H9 (cell line): ENCODE data around the gene DAZAP2. TPM values are rescaled to one million over a fixed set of nuclear protein-coding genes. Genes with fewer than 3 reads are reported as not detected.

Experiments
- DNase-seq: peaks from one replicate; pipeline ENCODE4 v3.0.0-alpha.2; 2017
- H2AFZ ChIP-seq: one replicate; pipeline ENCODE4 v1.6.1; 2013; ENCODE audit warnings: mild to moderate bottlenecking, low read length, control low read depth, moderate library complexity
- H2AK5ac ChIP-seq: 2 replicates; pipeline ENCODE4 v1.6.1; 2013; ENCODE audit warnings: low read length, control low read depth, mixed read lengths; ENCODE audit not compliant: insufficient read length
- H2BK120ac ChIP-seq: one replicate; pipeline ENCODE4 v1.6.1; 2013; ENCODE audit warnings: low read depth, mild to moderate bottlenecking, low read length, control low read depth, inconsistent platforms; ENCODE audit not compliant: poor library complexity, severe bottlenecking
- H2BK12ac ChIP-seq: 2 replicates; pipeline ENCODE4 v1.6.1; 2013; ENCODE audit warnings: low read length, control low read depth, mixed read lengths, low read depth; ENCODE audit not compliant: insufficient read length
- H2BK15ac ChIP-seq: 2 replicates; pipeline ENCODE4 v1.6.1; 2013; ENCODE audit warnings: low read depth, low read length, control low read depth
- H2BK20ac ChIP-seq: one replicate; pipeline ENCODE4 v1.6.1; 2013; ENCODE audit warnings: low read depth, mild to moderate bottlenecking, low read length, control low read depth, inconsistent platforms; ENCODE audit not compliant: poor library complexity, severe bottlenecking
- H2BK5ac ChIP-seq: 2 replicates; pipeline ENCODE4 v1.6.1; 2013; ENCODE audit warnings: low read length, control low read depth, mixed read lengths; ENCODE audit not compliant: insufficient read length
- H3K14ac ChIP-seq: 2 replicates; pipeline ENCODE4 v1.6.1; 2013; ENCODE audit warnings: low read length, control low read depth; ENCODE audit not compliant: insufficient read depth
- H3K18ac ChIP-seq: 2 replicates; pipeline ENCODE4 v1.6.1; 2013; ENCODE audit warnings: low read depth, mild to moderate bottlenecking, mixed read lengths, low read length, control low read depth; ENCODE audit not compliant: insufficient read length
- H3K23ac ChIP-seq: 2 replicates; pipeline ENCODE4 v1.6.1; 2013; ENCODE audit warnings: low read length, control low read depth, mixed read lengths, low read depth; ENCODE audit not compliant: insufficient read length
- H3K23me2 ChIP-seq: 2 replicates; pipeline ENCODE4 v1.6.1; 2013; ENCODE audit warnings: low read depth, mild to moderate bottlenecking, mixed read lengths, low read length, control low read depth; ENCODE audit not compliant: insufficient read length, poor library complexity, severe bottlenecking
- H3K27ac ChIP-seq: 2 replicates; pipeline ENCODE4 v1.5.1; 2013; ENCODE audit warnings: low read length, control low read depth, mixed read lengths, low read depth; ENCODE audit not compliant: insufficient read length
- H3K27me3 ChIP-seq: 2 replicates; pipeline ENCODE4 v1.6.1; 2013; ENCODE audit warnings: low read length, control low read depth, inconsistent platforms; ENCODE audit not compliant: insufficient read depth
- H3K4ac ChIP-seq: 2 replicates; pipeline ENCODE4 v1.6.1; 2013; ENCODE audit warnings: low read depth, mild to moderate bottlenecking, control low read depth, inconsistent platforms, low read length, moderate library complexity
- H3K4me1 ChIP-seq: 2 replicates; pipeline ENCODE4 v1.6.1; 2013; ENCODE audit warnings: low read length, control low read depth, inconsistent platforms; ENCODE audit not compliant: insufficient read depth
- H3K4me2 ChIP-seq: 2 replicates; pipeline ENCODE4 v1.6.1; 2013; ENCODE audit warnings: low read length, control low read depth, mixed read lengths; ENCODE audit not compliant: insufficient read length, insufficient read depth
- H3K56ac ChIP-seq: 2 replicates; pipeline ENCODE4 v1.6.1; 2013; ENCODE audit warnings: low read depth, mild to moderate bottlenecking, mixed read lengths, low read length, control low read depth; ENCODE audit not compliant: insufficient read length
- H3K79me1 ChIP-seq: 2 replicates; pipeline ENCODE4 v1.6.1; 2013; ENCODE audit warnings: low read depth, mild to moderate bottlenecking, moderate library complexity, low read length, control low read depth, inconsistent platforms; ENCODE audit not compliant: insufficient read depth, poor library complexity, severe bottlenecking
- H3K79me2 ChIP-seq: 2 replicates; pipeline ENCODE4 v1.6.1; 2013; ENCODE audit warnings: low read length, control low read depth, inconsistent platforms; ENCODE audit not compliant: insufficient read depth
- H3K9ac ChIP-seq: 2 replicates; pipeline ENCODE4 v1.6.1; 2013; ENCODE audit warnings: low read length, control low read depth, mixed read lengths; ENCODE audit not compliant: insufficient read length; ENCODE audit errors: extremely low read depth
- H3K9me3 ChIP-seq: one replicate; pipeline ENCODE4 v1.6.1; 2013; ENCODE audit warnings: low read depth, low read length, inconsistent platforms; ENCODE audit not compliant: control insufficient read depth
- H3T11ph ChIP-seq: one replicate; pipeline ENCODE4 v1.6.1; 2013; ENCODE audit warnings: mild to moderate bottlenecking, low read length, control low read depth, inconsistent platforms
- H4K20me1 ChIP-seq: one replicate; pipeline ENCODE4 v1.6.1; 2013; ENCODE audit not compliant: control insufficient read depth, insufficient read length, insufficient read depth
- H4K5ac ChIP-seq: 2 replicates; pipeline ENCODE4 v1.6.1; 2013; ENCODE audit warnings: low read depth, mild to moderate bottlenecking, mixed read lengths, low read length, control low read depth; ENCODE audit not compliant: insufficient read length
- H4K8ac ChIP-seq: replicated peaks from 2 replicates; pipeline ENCODE4 v1.6.1; 2013; ENCODE audit warnings: low read length, control low read depth, mixed read lengths, low read depth; ENCODE audit not compliant: insufficient read length
- H4K91ac ChIP-seq: 2 replicates; pipeline ENCODE4 v1.6.1; 2013; ENCODE audit warnings: low read depth, mild to moderate bottlenecking, moderate library complexity, mixed read lengths, low read length, control low read depth; ENCODE audit not compliant: insufficient read length
- H3K27ac Mint-ChIP-seq, 3 experiments: 2 replicates in 2 of 3; 3 replicates in 1 of 3; pipeline ENCODE4 v1.8.0; 2020 to 2021; ENCODE audit warnings: mixed read lengths in 3 of 3, mild to moderate bottlenecking in 1 of 3, moderate library complexity in 1 of 3
- H3K27me3 Mint-ChIP-seq: 2 replicates; pipeline ENCODE4 v1.8.0; 2021; ENCODE audit warnings: low read depth, mild to moderate bottlenecking, moderate library complexity, mixed read lengths
- H3K36me3 Mint-ChIP-seq, 3 experiments: 2 replicates in 2 of 3; 3 replicates in 1 of 3; pipeline ENCODE4 v1.8.0; 2020 to 2021; ENCODE audit warnings: low read depth in 3 of 3, mixed read lengths in 3 of 3; ENCODE audit not compliant: insufficient read depth in 1 of 3
- H3K4me1 Mint-ChIP-seq, 2 experiments: 2 replicates each; pipeline ENCODE4 v1.8.0; 2020; ENCODE audit warnings: mixed read lengths in 2 of 2
- H3K4me3 Mint-ChIP-seq, 2 experiments: 2 replicates in 1 of 2; 3 replicates in 1 of 2; pipeline ENCODE4 v1.8.0; 2020 to 2021; ENCODE audit warnings: mild to moderate bottlenecking in 2 of 2, mixed read lengths in 2 of 2, moderate library complexity in 1 of 2
- H3K9me3 Mint-ChIP-seq, 2 experiments: 2 replicates in 1 of 2; 3 replicates in 1 of 2; pipeline ENCODE4 v1.8.0; 2020; ENCODE audit warnings: mild to moderate bottlenecking in 2 of 2, mixed read lengths in 2 of 2, moderate library complexity in 1 of 2
- WGBS: extraction: QIAGEN DNeasy Blood & Tissue Kit; methylation state at CpG from one replicate; pipeline ENCODE4 v1.1.7; 2013; ENCODE audit warnings: missing lambda C conversion rate, low lambda C conversion rate, mixed read lengths; ENCODE audit not compliant: insufficient read length; ENCODE audit errors: extremely low coverage; 5-methylcytosine and 5-hydroxymethylcytosine counted together
- total RNA-seq: library from RNA; stranded (reverse); gene quantifications from 2 replicates; pipeline ENCODE4 v1.2.1, GENCODE V29; 2021
- TF ChIP-seq, protein P1 (sequence below): fragments of 200-600 bp; sonication (generic); conservative IDR thresholded peaks from 3 replicates; pipeline ENCODE4 v1.8.0; 2021; ENCODE audit warnings: antibody characterized with exemption, mild to moderate bottlenecking

The DAZAP2 gene
- total RNA-seq, 1 experiment from 2014 or later = 23.6 TPM

GRCh38 chr12:51270067-51270950, 31.7 kb downstream of the DAZAP2 start, which contains the start of gene SMAGP:
SMAGP (minus strand) TSS chr12:51270415; CDS start chr12:51269278, 1,137 bp downstream.
- Histone ChIP-seq H3K9me3 (no peaks in the 10 kb centered on the region), H4K91ac (no peak within 1 kb of the TSS), H3K79me2 (no peaks in the 10 kb centered on the region), H2AK5ac (no peak within 1 kb of the TSS), H3K27me3 (peaks cover 2% of the 10 kb centered on the region; the same call in 1 of the 2 replicates), H2BK5ac (no peak within 1 kb of the TSS), H2BK15ac (no peak within 1 kb of the TSS), H3K4me2 (peak within 1 kb of the TSS; percentile 89), H3K27ac (no peak within 1 kb of the TSS), H4K5ac (no peak within 1 kb of the TSS), H3K23ac (no peak within 1 kb of the TSS), H3K4me1 (peaks cover 2% of the 10 kb centered on the region; the same call in 1 of the 2 replicates), H3T11ph (no peak within 1 kb of the TSS), H2BK120ac (no peak within 1 kb of the TSS), H3K18ac (no peak within 1 kb of the TSS), H3K14ac (peak within 1 kb of the TSS; percentile 84), H3K79me1 (no peaks in the 10 kb centered on the region), H3K56ac (no peak within 1 kb of the TSS), H2BK12ac (no peak within 1 kb of the TSS), H2AFZ (no peak within 1 kb of the TSS), H3K9ac (peak within 1 kb of the TSS; percentile 46), H3K4ac (no peak within 1 kb of the TSS), H3K23me2 (peaks cover 6% of the 10 kb centered on the region), H4K20me1 (no peaks in the 10 kb centered on the region), H2BK20ac (no peak within 1 kb of the TSS), H4K8ac (no peak within 1 kb of the TSS)
- Mint-ChIP-seq H3K9me3 (no peaks in the 10 kb centered on the region), H3K27me3 (peaks cover 27% of the 10 kb centered on the region), H3K27ac (peak within 1 kb of the TSS in 1 of 3 experiments; percentile 86; a peak in 2 of 7 replicates), H3K4me3 (peak within 1 kb of the TSS; percentile 82 to 93), H3K4me1 (peaks cover 26 to 30% of the 10 kb centered on the region in 2 experiments), H3K36me3 (no peaks in the 10 kb centered on the region; a peak in 3 of 7 replicates)
- TF ChIP-seq, protein P1, sequence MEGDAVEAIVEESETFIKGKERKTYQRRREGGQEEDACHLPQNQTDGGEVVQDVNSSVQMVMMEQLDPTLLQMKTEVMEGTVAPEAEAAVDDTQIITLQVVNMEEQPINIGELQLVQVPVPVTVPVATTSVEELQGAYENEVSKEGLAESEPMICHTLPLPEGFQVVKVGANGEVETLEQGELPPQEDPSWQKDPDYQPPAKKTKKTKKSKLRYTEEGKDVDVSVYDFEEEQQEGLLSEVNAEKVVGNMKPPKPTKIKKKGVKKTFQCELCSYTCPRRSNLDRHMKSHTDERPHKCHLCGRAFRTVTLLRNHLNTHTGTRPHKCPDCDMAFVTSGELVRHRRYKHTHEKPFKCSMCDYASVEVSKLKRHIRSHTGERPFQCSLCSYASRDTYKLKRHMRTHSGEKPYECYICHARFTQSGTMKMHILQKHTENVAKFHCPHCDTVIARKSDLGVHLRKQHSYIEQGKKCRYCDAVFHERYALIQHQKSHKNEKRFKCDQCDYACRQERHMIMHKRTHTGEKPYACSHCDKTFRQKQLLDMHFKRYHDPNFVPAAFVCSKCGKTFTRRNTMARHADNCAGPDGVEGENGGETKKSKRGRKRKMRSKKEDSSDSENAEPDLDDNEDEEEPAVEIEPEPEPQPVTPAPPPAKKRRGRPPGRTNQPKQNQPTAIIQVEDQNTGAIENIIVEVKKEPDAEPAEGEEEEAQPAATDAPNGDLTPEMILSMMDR = 0 out of 3 replicates have a peak, but pooled peaks have one; percentile 14
- WGBS = no CpG with 5 or more reads among the region's 83 CpGs
- peak; percentile 90 for DNase-seq
